ENCODE results near the gene FUT7. TPM values are rescaled to one million over a fixed set of nuclear protein-coding genes. Genes with fewer than 3 reads are reported as not detected.

Gene FUT7
- total RNA-seq, 1 donor from 2014 or later: not detected

GRCh38 chr9:136983656-136984314 is 48.1 kb downstream of the FUT7 start:
- no peak for DNase-seq (ENCODE audit: low read depth)

GRCh38 chr9:136983167-136983566 is 48.7 kb downstream of the FUT7 start:
- no peak for DNase-seq (ENCODE audit: low read depth)

GRCh38 chr9:136982232-136983051 is 49.4 kb downstream of the FUT7 start, which contains the start of gene LCNL1:
Gene LCNL1 (plus strand): TSS chr9:136982993. CDS start chr9:136983587, 594 bp downstream.
- DNase-seq (ENCODE audit: low read depth): no peak

DNA sequence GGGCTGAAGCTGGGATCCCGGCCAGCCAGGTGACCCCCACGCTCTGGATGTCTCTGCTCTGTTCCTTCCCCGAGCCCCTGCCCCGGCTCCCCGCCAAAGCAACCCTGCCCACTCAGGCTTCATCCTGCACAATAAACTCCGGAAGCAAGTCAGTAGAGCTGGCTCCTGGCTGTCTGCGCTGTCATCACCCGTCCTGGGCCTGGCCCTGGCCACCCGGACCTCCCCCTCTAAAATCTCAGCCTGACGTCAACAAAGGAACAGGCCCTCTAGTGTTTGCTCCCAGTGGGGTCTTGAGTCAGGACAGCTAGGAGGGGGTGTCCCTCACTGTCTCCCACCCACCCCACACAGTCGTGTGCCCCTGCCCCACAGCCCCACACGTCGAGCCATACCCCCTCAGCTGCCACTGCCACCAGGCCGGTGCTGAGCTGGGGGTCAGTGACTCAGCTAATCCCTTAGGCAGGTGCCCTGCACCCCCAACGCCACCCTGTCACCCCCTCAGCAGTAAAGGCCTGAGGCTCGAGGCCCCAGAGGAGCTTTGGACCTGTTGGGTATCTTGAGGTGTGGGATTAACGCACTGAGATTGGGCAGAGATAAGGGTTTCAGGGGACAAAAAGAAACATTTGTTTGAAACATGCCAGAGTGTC is 50.2 kb downstream of the FUT7 start:
- no peak for DNase-seq (ENCODE audit: low read depth)

- no peak for DNase-seq (ENCODE audit: low read depth)
These were observed 51.0 kb downstream of the FUT7 start for GRCh38 chr9:136980669-136981478.

Other genes starting within 250 kb of the FUT7 start
- 29.9 and 115 TPM in 2 replicates for gene TMEM141, start 240.7 kb downstream of the FUT7 start, total RNA-seq
- gene CCDC183, start 235.8 kb downstream of the FUT7 start, total RNA-seq: 0.94 TPM in 1 of 2 replicates, not detected in the other
- gene RABL6, start 224.1 kb downstream of the FUT7 start, total RNA-seq: 51.1 and 61.0 TPM in 2 replicates
- 0.35 and 1.8 TPM in 2 replicates for gene AJM1, start 189.6 kb downstream of the FUT7 start, total RNA-seq
- gene PHPT1, start 182.7 kb downstream of the FUT7 start, total RNA-seq: 81.7 and 82.1 TPM in 2 replicates
- gene MAMDC4, start 179.7 kb downstream of the FUT7 start, total RNA-seq: 0.87 and 6.8 TPM in 2 replicates
- 372 and 398 TPM in 2 replicates for gene EDF1, start 165.8 kb downstream of the FUT7 start, total RNA-seq
- 16.3 and 21.9 TPM in 2 replicates for gene TRAF2, start 145.6 kb downstream of the FUT7 start, total RNA-seq
- 195 and 249 TPM in 2 replicates for gene FBXW5, start 87.3 kb downstream of the FUT7 start, total RNA-seq
- gene C8G, start 86.8 kb downstream of the FUT7 start, total RNA-seq: 0.10 and 1.7 TPM in 2 replicates
- 0.40 TPM in 1 of 2 replicates, not detected in the other for gene LCN12, start 79.8 kb downstream of the FUT7 start, total RNA-seq
- 0.45 TPM in 1 of 2 replicates, not detected in the other for gene PTGDS, start 54.6 kb downstream of the FUT7 start, total RNA-seq
- not detected in 2 replicates for gene LCNL1, start 49.1 kb downstream of the FUT7 start, total RNA-seq
- 13.6 and 26.9 TPM in 2 replicates for gene PAXX, start 39.7 kb downstream of the FUT7 start, total RNA-seq
- gene CLIC3, start 35.5 kb downstream of the FUT7 start, total RNA-seq: 0.85 and 1.9 TPM in 2 replicates
- gene ABCA2, start 3.9 kb downstream of the FUT7 start, total RNA-seq: 7.5 and 53.0 TPM in 2 replicates
- 7.1 and 21.6 TPM in 2 replicates for gene NPDC1, start 14.1 kb upstream of the FUT7 start, total RNA-seq
- 0.17 and 0.35 TPM in 2 replicates for gene ENTPD2, start 22.0 kb upstream of the FUT7 start, total RNA-seq
- 0.99 and 12.0 TPM in 2 replicates for gene SAPCD2, start 38.5 kb upstream of the FUT7 start, total RNA-seq
- 6.4 and 7.1 TPM in 2 replicates for gene UAP1L1, start 45.4 kb upstream of the FUT7 start, total RNA-seq
- 67.6 and 71.4 TPM in 2 replicates for gene MAN1B1, start 54.9 kb upstream of the FUT7 start, total RNA-seq
- 42.3 and 70.2 TPM in 2 replicates for gene DPP7, start 82.6 kb upstream of the FUT7 start, total RNA-seq
- gene GRIN1, start 107.1 kb upstream of the FUT7 start, total RNA-seq: 0.30 TPM in 1 of 2 replicates, not detected in the other
- not detected in 2 replicates for gene LRRC26, start 138.0 kb upstream of the FUT7 start, total RNA-seq
- gene TMEM210, start 140.0 kb upstream of the FUT7 start, total RNA-seq: not detected in 2 replicates
- gene ANAPC2, start 156.5 kb upstream of the FUT7 start, total RNA-seq: 10.4 and 28.9 TPM in 2 replicates
- 45.5 and 76.2 TPM in 2 replicates for gene SSNA1, start 156.6 kb upstream of the FUT7 start, total RNA-seq
- gene TPRN, start 168.7 kb upstream of the FUT7 start, total RNA-seq: 4.5 and 10.6 TPM in 2 replicates
- gene TMEM203, start 173.6 kb upstream of the FUT7 start, total RNA-seq: 30.2 and 42.8 TPM in 2 replicates
- gene NDOR1, start 173.6 kb upstream of the FUT7 start, total RNA-seq: 2.3 and 6.2 TPM in 2 replicates
- gene RNF208, start 190.2 kb upstream of the FUT7 start, total RNA-seq: 1.2 TPM in 1 of 2 replicates, not detected in the other
- gene CYSRT1, start 193.1 kb upstream of the FUT7 start, total RNA-seq: 0.20 and 0.87 TPM in 2 replicates
- gene RNF224, start 195.4 kb upstream of the FUT7 start, total RNA-seq: 0.15 and 0.52 TPM in 2 replicates
- gene SLC34A3, start 198.8 kb upstream of the FUT7 start, total RNA-seq: not detected in 2 replicates
- gene TUBB4B, start 209.2 kb upstream of the FUT7 start, total RNA-seq: 153 and 288 TPM in 2 replicates
- gene STPG3, start 219.2 kb upstream of the FUT7 start, total RNA-seq: not detected in 2 replicates
- gene NELFB, start 223.2 kb upstream of the FUT7 start, total RNA-seq: 55.4 and 62.2 TPM in 2 replicates
- gene TOR4A, start 245.6 kb upstream of the FUT7 start, total RNA-seq: 36.3 and 42.1 TPM in 2 replicates

All from renal cortical epithelial cell (primary cell).